ENCODE measurements around the gene B4GAT1. TPM values are rescaled to one million over a fixed set of nuclear protein-coding genes. Genes with fewer than 3 reads are reported as not detected.
"Not testable (repeated sequence)": the region's sequence is repeated elsewhere in the genome, so short reads cannot be mapped to it uniquely, and the experiment has no call there.

Gene B4GAT1
- total RNA-seq, 1 donor from 2014 or later: 31.9 TPM

DNA sequence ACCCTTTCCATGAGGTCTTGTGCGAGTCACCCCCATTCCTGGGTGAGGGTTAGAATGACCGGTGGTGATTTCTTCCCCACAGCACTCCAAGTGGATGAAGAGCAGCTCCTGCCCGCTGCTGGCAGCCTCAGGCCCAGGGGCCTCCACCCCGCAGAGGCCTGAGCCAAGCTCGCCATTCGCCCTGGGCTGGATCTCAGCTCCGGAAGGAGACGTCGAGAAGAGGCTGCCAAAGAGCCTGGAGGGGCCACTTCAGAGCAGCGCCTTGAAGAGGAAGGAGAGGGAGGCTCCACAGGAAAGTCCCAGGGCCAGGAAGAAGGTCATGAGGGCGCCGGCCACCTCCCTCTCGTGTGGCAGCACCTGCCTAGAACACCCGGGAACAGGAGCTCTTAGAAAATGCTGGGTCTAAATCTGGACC lies 15.8 kb upstream of the B4GAT1 start:
- H3K9me3 Mint-ChIP-seq: no peaks in the 10 kb centered on the region
- H3K27me3 Mint-ChIP-seq: no peaks in the 10 kb centered on the region
- peaks cover 4% of the 10 kb centered on the region for H3K36me3 Mint-ChIP-seq
- H3K4me3 Mint-ChIP-seq: no peak overlapping the region
- H3K4me1 Mint-ChIP-seq (ENCODE audit: unreplicated experiment): no peaks in the 10 kb centered on the region
- H3K27ac Mint-ChIP-seq: no peak overlapping the region
- TF ChIP-seq CTCF (conservative IDR thresholded peaks at IDR 0.05): no peak
- no peak for DNase-seq (ENCODE audit: extremely low spot score, unreplicated experiment)

GRCh38 chr11:66362481-66363147 lies 15.2 kb upstream of the B4GAT1 start:
- Mint-ChIP-seq H3K27ac (peak overlapping the region; percentile 21), H3K4me3 (no peak overlapping the region), H3K9me3 (no peaks in the 10 kb centered on the region), H3K4me1 (ENCODE audit: unreplicated experiment) (no peaks in the 10 kb centered on the region), H3K36me3 (no peaks in the 10 kb centered on the region), H3K27me3 (no peaks in the 10 kb centered on the region)
- TF ChIP-seq CTCF (conservative IDR thresholded peaks at IDR 0.05): no peak
- DNase-seq (ENCODE audit: extremely low spot score, unreplicated experiment): no peak

- Mint-ChIP-seq H3K27me3 (no peaks in the 10 kb centered on the region), H3K36me3 (no peaks in the 10 kb centered on the region), H3K9me3 (no peaks in the 10 kb centered on the region), H3K4me1 (ENCODE audit: unreplicated experiment) (no peaks in the 10 kb centered on the region), H3K4me3 (no peak overlapping the region), H3K27ac (no peak overlapping the region)
- TF ChIP-seq CTCF (conservative IDR thresholded peaks at IDR 0.05): no peak
- no peak for DNase-seq (ENCODE audit: extremely low spot score, unreplicated experiment)
Observed at GRCh38 chr11:66361502-66361941, 14.1 kb upstream of the B4GAT1 start.

GRCh38 chr11:66360406-66361073 lies 13.1 kb upstream of the B4GAT1 start:
- H3K4me1 Mint-ChIP-seq (ENCODE audit: unreplicated experiment): no peaks in the 10 kb centered on the region
- TF ChIP-seq CTCF (conservative IDR thresholded peaks at IDR 0.05): no peak
- H3K27ac Mint-ChIP-seq: no peak overlapping the region
- peaks cover 4% of the 10 kb centered on the region for H3K36me3 Mint-ChIP-seq
- no peak for DNase-seq (ENCODE audit: extremely low spot score, unreplicated experiment)
- H3K27me3 Mint-ChIP-seq: no peaks in the 10 kb centered on the region
- no peak overlapping the region for H3K4me3 Mint-ChIP-seq
- H3K9me3 Mint-ChIP-seq: no peaks in the 10 kb centered on the region

DNA sequence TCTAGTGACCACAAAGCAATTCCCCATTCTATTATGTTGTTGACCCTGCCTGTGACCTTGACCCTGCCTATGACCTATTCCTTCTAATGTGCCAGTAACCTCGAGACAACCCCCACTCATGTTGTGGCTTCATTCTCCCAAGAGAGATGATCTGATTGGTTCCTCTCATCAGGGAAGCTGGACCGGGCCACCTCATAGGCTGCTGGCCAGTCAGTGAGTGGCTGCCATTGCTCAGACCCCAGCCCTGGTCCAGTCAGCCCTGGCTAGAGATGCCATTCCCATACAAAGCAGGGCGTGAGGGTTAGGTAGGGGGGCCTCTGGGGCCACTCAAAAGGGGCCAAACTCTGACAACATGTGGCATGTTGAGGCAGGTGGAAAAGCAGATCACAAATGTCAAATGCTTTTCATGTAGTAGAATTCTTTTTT lies 12.2 kb upstream of the B4GAT1 start:
- H3K36me3 Mint-ChIP-seq: peaks cover 4% of the 10 kb centered on the region
- no peaks in the 10 kb centered on the region for H3K4me1 Mint-ChIP-seq (ENCODE audit: unreplicated experiment)
- no peak overlapping the region for H3K4me3 Mint-ChIP-seq
- no peak for DNase-seq (ENCODE audit: extremely low spot score, unreplicated experiment)
- TF ChIP-seq CTCF (conservative IDR thresholded peaks at IDR 0.05): no peak
- H3K27ac Mint-ChIP-seq: no peak overlapping the region
- H3K9me3 Mint-ChIP-seq: no peaks in the 10 kb centered on the region
- H3K27me3 Mint-ChIP-seq: no peaks in the 10 kb centered on the region

GRCh38 chr11:66350560-66351235 lies 3.3 kb upstream of the B4GAT1 start:
- H3K36me3 Mint-ChIP-seq; DNase-seq (ENCODE audit: extremely low spot score, unreplicated experiment); H3K9me3 Mint-ChIP-seq; H3K27me3 Mint-ChIP-seq; H3K4me1 Mint-ChIP-seq (ENCODE audit: unreplicated experiment): not testable (repeated sequence)
- Mint-ChIP-seq H3K27ac (peak overlapping the region; percentile 68), H3K4me3 (peak overlapping the region; percentile 32)

Measured in type B pancreatic cell (in vitro differentiated cells).